HG02884 (cell line): ENCODE data around the gene ABCA2.
"Not testable (repeated sequence)": the region's sequence is repeated elsewhere in the genome, so short reads cannot be mapped to it uniquely, and the experiment has no call there.

Source experiments
- ATAC-seq: cut with Tn5 transposase; IDR thresholded peaks from one replicate; pipeline ENCODE4 v1.9.1; 2021; ENCODE audit warnings: mild to moderate bottlenecking, moderate library complexity; ENCODE audit not compliant: unreplicated experiment

The ABCA2 gene

GRCh38 chr9:137064027-137064879, 36.2 kb upstream of the ABCA2 start:
- ATAC-seq: no peak

DNA sequence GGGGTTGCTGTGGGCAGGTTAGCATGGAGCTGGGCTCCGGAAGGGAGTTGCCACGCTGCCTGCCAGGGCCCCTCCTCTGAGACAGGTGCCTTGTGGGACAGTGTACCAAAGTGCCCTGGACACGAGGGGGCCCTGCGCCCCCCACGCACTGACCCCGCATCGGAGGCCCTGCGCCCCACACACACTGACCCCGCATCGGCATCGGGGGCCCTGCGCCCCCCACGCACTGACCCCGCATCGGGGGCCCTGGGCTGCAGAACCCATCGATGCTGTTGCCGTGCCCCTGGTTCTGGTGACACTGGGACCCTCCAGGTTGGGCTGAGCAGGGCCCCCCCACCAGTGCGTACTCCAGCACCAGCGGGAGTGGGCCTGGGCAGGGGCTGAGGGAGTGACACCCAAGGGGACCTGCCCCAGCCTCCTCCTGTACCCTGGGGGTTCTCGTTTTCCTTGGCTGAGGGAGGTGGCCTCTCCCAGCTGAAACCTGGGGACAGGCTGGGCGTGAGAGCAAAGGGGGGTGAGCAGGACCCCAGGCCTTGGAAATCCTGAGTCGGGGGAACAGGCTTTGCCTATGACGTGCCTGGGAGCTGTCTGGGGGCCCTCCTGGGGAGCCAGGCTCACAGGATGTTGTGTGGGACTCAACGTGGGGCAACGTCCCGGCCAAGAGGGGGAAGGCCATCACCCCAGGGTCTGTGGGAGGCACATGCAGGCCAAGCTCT, 35.4 kb upstream of the ABCA2 start:
- no peak for ATAC-seq

GRCh38 chr9:137062798-137063197, 34.8 kb upstream of the ABCA2 start:
- not testable (repeated sequence) for ATAC-seq

- ATAC-seq: no peak
Measured at GRCh38 chr9:137062384-137062783, 34.3 kb upstream of the ABCA2 start.

DNA sequence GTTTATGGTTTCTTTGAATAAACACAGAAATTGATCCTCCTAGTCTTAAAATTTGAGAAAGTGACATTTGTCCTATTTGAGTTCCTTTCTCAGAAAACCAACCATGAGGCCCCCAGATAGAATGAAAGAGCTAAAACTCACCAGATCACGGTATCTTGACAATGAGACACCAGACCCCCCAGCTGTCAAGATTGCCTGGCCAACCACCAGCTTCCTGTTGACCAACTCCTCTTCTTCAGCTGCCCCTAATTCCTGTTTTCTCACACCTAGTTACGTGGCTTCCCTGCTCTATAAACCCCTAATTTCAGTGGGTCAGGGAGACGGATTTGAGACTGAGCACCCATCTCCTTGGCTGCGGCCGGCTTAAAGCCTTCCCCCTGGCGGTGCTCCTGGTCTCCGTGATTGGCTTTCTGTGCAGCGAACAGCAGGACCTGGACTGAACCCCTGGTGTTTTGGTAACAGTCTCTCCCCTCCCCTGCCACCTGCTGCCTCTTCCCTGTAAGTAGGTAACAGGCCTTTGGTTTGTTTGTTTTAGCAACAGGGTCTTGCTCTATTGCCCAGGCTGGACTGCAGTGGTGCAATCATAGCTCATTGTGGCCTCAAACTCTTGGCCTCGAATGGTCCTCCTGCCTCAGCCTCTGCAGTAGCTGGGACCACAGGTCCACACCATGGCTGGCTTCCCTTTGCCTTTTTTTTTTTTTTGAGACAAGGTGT, 30.6 kb upstream of the ABCA2 start:
- no peak for ATAC-seq

DNA sequence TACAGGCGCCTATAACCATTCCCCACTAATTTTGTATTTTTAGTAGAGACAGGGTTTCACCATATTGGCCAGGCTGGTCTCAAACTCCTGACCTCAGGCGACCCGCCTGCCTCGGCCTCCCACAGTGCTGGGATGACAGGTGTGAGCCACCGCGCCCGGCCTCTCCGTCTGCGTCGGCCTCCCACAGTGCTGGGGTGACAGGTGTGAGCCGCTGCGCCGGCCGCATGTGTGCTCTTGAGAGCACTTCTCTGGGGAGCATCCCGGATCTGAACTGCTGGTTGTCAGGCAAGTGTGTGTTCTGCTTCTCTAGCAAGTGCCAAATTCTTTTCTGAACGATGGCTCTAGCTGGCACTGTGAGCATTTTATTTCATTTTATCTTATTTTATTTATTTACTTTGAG, 29.5 kb upstream of the ABCA2 start:
- no peak for ATAC-seq

GRCh38 chr9:137056739-137057415, 28.8 kb upstream of the ABCA2 start:
- no peak for ATAC-seq

- no peak for ATAC-seq
Measured at GRCh38 chr9:137055385-137056364, 27.6 kb upstream of the ABCA2 start.

- ATAC-seq: no peak
Measured at GRCh38 chr9:137054932-137055384, 26.9 kb upstream of the ABCA2 start.

DNA sequence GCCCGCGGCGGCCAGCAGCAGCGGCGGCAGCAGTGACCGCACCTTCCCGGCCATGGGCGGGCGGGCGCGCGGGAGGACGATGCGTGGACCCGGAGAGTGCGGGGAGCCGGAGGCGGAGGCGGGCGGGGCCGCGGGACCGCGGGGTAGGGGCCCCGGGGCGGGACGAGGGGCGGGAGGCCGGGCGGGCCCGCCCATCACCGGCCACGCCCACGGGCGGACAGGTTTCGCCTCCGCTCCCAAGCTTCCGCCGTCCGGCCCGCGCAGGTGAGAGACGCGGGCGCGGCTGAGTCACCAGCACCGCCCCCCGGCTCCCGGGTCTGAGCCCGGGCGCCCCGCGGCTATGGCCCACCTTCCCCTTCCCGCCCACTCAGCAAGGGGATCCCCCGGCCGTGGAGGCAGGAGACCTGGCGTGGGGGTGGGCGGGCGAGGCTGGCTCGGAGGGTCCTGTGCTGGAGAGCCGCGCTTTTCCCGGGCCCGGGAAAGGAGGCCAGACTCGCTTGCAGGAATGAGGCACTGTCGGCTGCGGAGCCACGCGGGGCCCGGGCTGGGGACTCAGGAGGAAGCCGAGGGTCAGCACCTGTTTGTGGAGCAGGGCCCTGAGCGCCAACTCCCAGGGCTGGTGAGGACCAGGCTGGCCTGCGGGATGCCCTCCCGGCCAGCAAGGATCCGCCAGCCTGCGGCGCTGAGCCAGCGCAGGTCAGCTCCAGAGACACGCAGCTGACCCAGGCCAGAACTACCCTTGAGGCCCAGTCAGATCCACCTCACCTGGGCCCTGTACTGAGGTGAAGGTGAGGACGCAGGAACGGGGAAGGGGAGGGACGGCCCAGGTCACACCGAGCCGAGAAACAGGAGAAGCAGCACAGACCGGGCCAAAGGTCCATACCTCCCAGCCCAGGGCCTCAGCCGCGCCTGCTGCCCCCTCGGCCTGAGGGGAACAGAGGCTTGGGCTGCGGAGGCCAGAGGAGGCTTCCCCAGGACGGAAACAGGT, 26.2 kb upstream of the ABCA2 start, which contains the start of gene ENTPD2:
TSS of gene ENTPD2 (minus strand) at position 118 of the 988 bp plus-strand sequence. CDS start at position 54, 64 bp downstream.
- no peak for ATAC-seq

GRCh38 chr9:137052998-137053943, 25.2 kb upstream of the ABCA2 start:
- no peak for ATAC-seq

- no peak for ATAC-seq
Measured at GRCh38 chr9:137052293-137052692, 24.3 kb upstream of the ABCA2 start.

DNA sequence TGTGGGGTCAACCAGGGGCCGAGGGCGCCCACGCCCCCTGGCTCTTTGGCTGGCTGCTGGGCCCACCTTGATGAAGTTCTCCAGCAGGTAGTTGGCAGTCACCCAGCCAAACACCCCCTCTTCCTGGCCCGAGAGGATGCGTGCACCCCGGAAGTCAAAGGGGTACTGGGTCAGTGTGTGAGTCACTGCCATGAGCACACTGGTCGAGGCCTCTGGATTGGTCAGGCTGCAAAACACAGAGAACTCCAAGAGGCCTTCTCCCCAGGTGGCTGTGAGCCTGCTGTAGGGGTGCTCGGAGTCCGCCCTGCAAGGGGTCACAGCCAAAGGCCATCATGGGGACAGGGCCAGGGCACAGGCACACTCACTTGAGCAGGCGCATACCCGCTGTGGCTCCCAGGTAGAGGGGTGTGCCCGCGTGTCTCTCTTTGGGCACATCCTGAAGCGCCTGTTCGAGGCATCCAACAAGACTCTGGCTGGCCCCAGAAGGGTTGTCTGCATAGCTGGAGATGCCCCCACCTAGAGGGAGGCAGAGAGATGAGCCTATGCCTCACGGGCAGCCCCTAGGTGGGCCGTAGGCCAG, 23.2 kb upstream of the ABCA2 start:
- no peak for ATAC-seq

DNA sequence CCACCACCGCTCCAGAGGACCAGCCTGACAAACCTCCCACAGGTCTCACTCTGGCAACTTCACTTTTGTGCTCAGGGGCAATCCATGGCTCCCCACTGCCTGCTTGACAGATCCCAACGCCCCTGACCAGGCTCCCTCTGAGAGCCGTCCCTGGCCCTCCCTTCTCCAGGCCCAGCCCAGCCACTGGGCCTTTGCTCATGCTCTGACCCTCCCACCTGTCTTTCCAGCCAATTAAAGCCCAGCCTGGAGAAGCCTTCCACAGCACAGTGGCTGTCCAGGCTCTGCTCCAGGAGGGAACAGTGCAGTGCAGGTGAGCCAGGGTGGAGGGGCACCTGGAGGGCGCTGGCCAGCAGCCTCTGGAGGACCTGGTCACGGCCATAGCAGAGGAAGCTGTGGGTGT, 22.5 kb upstream of the ABCA2 start:
- ATAC-seq: no peak

- no peak for ATAC-seq
Measured at GRCh38 chr9:137049544-137050449, 21.8 kb upstream of the ABCA2 start.
